Stimulated activated CD8-positive, alpha-beta memory T cell treated with anti-CD3 and anti-CD28 coated beads, Interleukin-12 subunit alpha, Interleukin-12 subunit beta, amount 100 ng/mL, for 24 hours (primary cell): ENCODE measurements around the gene TULP3.

ENCODE experiments used
- DNase-seq: peaks from one replicate; pipeline ENCODE4 v3.0.0-alpha.2; 2020; ENCODE audit errors: extremely low read depth

The TULP3 gene

DNA sequence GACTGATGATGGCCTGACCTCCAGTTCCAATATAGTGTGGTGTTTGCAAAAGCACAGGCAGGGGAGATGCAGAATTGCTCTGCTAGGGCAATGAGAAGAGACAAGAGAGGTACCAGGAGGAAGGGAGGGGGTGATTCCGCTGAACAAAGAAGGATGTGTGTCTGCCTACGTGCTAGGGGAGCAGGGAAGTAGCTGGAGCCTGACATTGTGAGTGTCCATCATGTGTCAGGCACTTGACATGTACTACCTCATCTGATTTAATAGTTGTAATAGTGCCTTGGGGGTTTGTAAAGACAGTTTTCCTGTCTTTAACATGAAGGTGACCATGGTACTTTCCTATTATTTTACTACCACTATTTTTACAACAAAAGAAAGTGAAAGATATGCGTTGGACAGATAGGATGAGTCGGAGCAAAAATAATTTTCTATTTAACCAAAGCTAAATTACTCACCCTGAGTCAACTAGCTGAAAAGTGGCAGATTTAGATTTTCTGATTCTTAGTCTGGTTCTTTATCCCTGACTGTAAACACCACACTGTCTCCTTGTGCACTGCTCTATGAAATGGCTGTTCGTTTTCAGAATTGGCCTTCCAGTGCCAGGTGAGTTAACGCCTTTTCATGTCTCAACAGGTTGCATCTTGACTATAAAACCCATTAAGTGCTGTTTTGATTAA lies 34.8 kb downstream of the TULP3 start:
- DNase-seq = no peak

- no peak for DNase-seq
These were observed 40.2 kb downstream of the TULP3 start for GRCh38 chr12:2930865-2931264.

DNA sequence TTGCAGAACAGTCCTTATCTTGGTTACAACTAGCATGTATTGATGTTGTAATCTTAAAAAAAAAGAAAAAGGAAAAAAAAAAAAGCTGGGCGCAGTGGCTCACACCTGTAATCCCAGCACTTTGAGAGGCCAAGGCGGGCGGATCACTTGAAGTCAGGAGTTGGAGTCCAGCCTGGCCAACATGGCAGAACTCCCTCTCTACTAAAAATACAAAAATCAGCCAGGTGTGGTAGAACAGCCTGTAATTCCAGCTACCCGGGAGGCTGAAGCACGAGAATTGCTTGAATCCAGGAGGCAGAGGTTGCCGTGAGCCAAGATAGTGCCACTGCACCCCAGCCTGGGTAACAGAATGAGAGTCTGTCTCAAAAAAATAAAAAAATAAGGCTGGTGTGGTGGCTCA lies 42.9 kb downstream of the TULP3 start:
- no peak for DNase-seq

- no peak for DNase-seq
These were observed 43.7 kb downstream of the TULP3 start for GRCh38 chr12:2934371-2934770.

DNA sequence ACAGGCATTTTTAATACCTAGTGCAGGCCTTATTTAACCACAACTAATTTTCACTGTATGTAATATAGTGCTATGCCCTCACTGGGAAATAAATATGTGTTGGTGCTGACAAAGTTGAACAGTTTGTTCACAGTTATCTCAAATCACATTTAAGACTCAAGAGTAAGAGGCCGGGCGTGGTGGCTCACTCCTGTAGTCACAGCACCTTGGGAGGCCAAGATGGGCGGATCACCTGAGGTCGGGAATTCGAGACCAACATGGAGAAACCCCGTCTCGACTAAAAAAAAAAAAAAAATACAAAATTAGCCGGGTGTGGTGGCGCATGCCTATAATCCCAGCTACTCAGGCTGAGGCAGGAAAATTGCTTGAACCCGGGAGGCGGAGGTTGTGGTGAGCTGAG lies 45.6 kb downstream of the TULP3 start:
- DNase-seq = no peak

DNA sequence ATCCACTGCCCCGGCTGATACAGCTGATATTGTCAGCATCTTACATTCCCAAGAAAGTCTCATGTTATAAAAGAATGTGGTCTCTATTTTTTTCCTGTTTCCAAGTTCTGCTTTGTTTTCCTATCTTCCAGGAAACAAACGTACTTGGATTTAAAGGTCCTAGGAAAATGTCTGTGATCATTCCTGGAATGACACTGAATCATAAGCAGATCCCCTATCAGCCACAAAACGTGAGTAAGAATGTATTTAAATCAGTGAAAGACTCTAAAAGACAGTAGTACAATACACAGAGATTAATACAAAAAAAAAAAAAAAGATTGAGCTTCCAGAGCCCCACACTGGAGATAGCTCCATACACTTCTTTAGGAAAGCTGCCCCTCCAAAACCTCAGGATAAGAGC lies 46.8 kb downstream of the TULP3 start:
- DNase-seq = no peak

- no peak for DNase-seq
These were observed 48.5 kb downstream of the TULP3 start for GRCh38 chr12:2939191-2939590.

- DNase-seq = no peak
These were observed 49.9 kb downstream of the TULP3 start for GRCh38 chr12:2940564-2940963.

DNA sequence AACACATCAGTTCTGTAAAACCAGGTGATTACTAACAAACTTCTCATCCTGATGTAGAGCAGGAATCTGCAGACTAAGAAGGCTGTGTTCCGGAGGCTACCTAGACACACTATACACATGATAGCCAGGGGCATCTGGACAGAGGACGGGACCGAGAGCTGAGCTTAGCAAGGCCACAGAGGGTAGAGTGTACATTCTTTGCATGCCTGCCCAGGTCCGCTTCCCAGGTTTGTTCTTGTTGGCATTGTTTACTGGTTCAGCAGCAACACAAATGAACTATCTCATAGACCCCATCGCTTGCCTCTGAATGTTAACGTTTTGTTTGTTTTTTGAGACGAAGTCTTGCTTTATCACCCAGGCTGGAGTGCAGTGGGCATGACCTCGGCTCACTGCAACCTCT lies 50.8 kb downstream of the TULP3 start:
- DNase-seq = no peak

DNA sequence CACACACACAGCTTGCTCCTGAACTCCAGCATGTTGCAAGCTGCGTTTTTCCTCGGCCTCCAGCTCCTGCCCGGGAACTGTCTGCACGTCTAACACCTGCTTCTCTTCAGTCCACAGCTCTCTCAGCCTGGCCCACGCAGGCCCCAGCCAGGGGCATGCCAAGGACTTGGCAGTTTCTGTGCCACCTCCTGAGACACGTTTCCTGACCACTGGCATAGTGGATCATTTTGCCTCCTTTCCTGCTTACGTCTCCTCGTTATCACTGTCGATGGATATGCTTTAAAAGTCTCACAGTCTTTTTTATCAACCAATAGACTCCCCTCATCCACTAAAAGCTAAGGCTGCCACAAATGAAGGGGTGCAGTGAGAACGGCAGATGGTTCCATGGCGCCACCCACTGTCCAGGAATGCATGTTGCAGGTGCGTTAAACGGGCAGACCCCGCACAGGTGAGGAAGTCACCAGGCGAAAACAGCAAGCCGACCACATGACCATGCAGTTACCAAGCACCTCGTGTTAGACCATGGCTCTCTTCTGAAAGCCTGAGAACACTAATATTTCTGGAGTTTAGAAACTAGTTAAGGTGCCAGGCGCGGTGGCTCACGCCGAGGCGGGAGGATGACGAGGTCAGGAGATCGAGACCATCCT lies 53.8 kb downstream of the TULP3 start:
- DNase-seq = no peak

DNA sequence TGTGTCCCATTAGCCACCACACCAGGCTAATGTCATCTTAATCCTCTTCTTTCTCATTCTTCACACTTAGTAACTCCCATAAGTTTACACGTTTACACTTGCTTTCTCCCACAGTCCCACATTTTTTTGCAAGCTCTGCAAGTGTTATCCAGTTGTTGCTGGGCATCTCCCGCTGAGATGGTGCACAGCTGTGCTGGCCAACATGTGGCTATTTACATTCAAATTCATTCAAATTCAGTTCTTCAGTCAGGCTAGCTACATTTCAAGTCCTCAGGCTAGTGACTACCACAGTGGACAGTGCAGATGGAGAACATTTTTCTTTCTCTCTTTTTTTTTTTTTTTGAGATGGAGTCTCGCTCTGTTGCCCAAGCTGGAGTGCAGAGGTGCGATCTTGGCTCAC lies 58.7 kb downstream of the TULP3 start:
- DNase-seq = no peak

GRCh38 chr12:2955888-2956287 lies 65.2 kb downstream of the TULP3 start:
- DNase-seq = no peak

- DNase-seq = no peak
These were observed 67.2 kb downstream of the TULP3 start for GRCh38 chr12:2957816-2958431.

- DNase-seq = no peak
These were observed 67.9 kb downstream of the TULP3 start for GRCh38 chr12:2958432-2959191.

GRCh38 chr12:2959192-2959504 lies 68.5 kb downstream of the TULP3 start, which contains the start of gene TEAD4:
TEAD4 (plus strand) TSS chr12:2959397.
- no peak for DNase-seq

DNA sequence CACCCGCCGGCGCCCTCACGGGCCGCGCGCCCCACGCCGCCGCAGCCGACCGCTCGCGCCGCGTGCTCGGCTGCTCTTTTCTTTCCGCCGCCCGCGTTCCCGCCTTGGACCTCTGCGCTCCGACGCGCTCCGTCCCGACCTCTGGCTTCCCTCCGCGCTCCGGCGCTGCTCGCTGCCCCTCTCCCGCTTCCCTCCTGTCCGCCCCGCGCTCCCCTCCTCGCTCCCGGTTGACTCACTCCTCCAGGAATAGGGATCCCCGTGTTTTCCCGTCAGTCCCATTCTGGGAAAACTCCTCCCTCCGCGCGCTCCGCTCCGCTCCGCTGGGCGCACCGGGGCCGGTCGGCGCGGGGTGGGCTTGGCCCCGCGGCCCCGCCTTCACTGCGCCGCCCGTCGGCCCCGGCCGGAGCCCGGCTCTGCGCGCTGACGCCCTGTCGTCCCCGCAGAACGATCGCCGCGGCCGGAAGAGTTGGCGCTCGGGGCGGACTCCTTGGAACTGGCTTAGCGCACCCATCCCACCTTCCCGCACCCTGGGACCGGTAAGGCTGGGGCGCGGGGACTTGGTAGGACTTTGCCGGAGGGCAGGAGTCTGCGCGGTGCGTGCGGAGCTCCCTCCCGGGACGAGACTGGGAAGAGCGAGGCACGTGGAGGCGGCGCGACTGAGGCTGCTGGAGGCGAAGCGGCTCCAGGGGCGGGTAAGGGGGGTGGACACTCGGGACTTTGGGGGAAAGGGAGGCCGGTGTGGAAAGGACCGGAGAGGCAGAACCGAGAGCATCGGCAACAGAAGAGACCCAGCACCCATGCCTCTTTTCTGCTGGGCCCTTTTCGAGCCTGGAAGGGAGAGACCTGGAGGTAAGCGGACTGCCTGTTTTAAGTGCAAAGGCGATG lies 69.1 kb downstream of the TULP3 start:
- DNase-seq = no peak

GRCh38 chr12:2960390-2960956 lies 69.8 kb downstream of the TULP3 start:
- DNase-seq = no peak

DNA sequence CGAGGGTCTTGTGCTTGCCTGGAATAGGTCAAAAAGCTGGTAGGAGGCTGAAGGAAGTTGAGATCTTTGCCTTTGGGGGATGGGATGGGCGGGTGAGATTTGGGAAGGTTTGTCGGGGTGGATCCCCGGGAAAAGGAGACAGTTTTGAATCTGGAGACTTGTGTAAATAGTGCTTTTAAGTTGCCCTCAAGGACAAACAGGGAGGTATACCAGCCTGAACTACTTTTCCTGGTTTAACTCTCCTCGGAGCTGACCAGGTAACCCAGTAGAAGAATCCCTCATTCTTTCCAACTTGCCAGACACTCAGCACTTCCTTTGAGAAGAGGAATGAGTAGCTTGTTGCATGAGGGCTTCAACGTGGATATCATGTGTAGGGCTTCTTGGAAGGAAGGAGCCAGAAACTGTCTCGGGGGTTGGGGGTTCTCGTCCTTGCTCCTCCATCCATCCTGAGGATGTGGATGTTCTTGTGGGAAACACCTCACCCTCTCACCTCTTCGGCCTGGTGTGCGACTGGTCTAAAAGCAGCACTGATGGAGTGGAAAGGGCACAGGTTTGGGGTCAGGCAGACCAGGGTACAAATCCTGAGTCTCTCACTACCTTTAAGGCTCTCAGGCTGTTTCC lies 70.4 kb downstream of the TULP3 start:
- no peak for DNase-seq

DNA sequence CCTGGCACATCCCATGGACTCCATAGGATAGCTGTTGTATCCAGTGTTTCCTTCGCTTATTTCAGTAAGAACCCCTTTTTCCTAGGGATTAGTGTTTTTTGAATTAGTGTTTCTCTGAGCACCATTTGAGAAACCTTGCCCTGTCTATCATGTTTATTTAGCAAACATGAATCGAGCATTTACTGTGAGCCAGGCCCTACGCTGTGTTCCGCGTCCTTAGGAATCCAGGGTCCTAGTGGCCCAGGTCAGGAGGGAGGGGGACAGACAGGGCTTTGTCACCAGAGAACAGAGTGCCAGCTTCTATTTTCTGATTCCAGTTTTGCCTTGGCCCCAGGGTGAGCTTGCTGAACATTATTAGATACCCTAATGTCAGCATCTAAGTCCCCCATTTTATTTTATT lies 71.0 kb downstream of the TULP3 start:
- no peak for DNase-seq

DNA sequence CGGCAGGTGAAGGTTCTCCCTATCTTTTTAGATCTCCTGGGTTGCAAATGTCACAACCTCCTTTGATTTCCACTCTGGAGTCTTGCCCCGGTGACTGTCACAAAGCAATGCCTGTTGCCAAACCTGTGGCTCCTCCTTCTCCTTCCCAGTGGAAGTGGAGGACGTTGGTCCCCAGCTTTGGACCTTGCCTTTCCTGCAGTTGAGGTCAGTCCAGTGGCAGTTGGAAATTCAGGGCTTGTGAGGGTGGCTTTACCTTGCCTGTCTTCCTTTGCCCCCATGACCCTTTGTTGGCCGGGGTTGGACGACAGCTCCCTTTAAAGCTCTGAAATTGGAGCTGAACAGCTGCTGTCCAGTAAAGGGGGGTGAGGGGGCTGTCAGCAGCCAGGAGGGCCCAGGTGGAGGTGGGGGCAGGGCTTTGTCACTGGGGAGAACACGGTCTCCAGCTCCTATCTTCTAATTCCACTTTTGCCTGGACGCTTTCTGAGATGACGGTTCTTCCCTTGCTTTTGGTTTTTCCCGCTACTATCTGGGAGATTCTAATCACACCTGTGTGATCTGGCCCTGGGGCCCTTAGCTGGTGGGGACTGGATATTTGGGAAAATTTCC lies 72.6 kb downstream of the TULP3 start:
- no peak for DNase-seq
